Astrocyte (in vitro differentiated cells and primary cell): Measurements from ENCODE around the gene PSMD5.

Source experiments
- EZH2 ChIP-seq: IDR thresholded peaks from 2 replicates; pipeline ENCODE4 v1.6.1; 2012; ENCODE audit warnings: mild to moderate bottlenecking, low read length, inconsistent platforms; ENCODE audit not compliant: insufficient read depth
- TF ChIP-seq, protein P1 (sequence below): IDR thresholded peaks from 2 replicates; pipeline ENCODE4 v1.5.1; 2011; ENCODE audit warnings: low read depth, mild to moderate bottlenecking, inconsistent platforms, low read length, moderate library complexity; ENCODE audit not compliant: insufficient read depth

- TF ChIP-seq, protein P1, sequence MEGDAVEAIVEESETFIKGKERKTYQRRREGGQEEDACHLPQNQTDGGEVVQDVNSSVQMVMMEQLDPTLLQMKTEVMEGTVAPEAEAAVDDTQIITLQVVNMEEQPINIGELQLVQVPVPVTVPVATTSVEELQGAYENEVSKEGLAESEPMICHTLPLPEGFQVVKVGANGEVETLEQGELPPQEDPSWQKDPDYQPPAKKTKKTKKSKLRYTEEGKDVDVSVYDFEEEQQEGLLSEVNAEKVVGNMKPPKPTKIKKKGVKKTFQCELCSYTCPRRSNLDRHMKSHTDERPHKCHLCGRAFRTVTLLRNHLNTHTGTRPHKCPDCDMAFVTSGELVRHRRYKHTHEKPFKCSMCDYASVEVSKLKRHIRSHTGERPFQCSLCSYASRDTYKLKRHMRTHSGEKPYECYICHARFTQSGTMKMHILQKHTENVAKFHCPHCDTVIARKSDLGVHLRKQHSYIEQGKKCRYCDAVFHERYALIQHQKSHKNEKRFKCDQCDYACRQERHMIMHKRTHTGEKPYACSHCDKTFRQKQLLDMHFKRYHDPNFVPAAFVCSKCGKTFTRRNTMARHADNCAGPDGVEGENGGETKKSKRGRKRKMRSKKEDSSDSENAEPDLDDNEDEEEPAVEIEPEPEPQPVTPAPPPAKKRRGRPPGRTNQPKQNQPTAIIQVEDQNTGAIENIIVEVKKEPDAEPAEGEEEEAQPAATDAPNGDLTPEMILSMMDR, result no peak
- TF ChIP-seq EZH2, result no peak
These were observed 63.5 kb downstream of the PSMD5 start for GRCh38 chr9:120779227-120779626.
